Body of pancreas (tissue), 4 donors: ENCODE measurements around the gene FBXW8. TPM values are rescaled to one million over a fixed set of nuclear protein-coding genes. Genes with fewer than 3 reads are reported as not detected.

Experiments used
- ATAC-seq: fragments of 150-250 bp; one replicate; pipeline ENCODE4 v1.9.1; 2016
- DNase-seq, 4 donors: peaks; one replicate each; pipeline ENCODE4 v3.0.0-alpha.2; 2019
- H3K27ac ChIP-seq, 4 donors: fragments of 200-600 bp; sonication (generic); 1 replicate in 3 of 4; 2 replicates in 1 of 4; pipeline versions ENCODE4 v1.5.1 to v1.6.1; 2016 to 2019; ENCODE audit warnings: mild to moderate bottlenecking in 1 of 4, mixed read lengths in 1 of 4, moderate library complexity in 1 of 4
- H3K27me3 ChIP-seq, 2 donors: fragments of 200-600 bp; sonication (generic); one replicate each; pipeline ENCODE4 v1.6.0; 2016; ENCODE audit warnings: mild to moderate bottlenecking in 1 of 2
- H3K36me3 ChIP-seq, 2 donors: fragments of 200-600 bp; sonication (generic); replicated peaks in 1 of 2; 2 replicates each; pipeline ENCODE4 v1.5.1; 2016; ENCODE audit warnings: low read depth in 2 of 2; ENCODE audit not compliant: insufficient read depth in 1 of 2
- H3K4me1 ChIP-seq: fragments of 200-600 bp; sonication (generic); one replicate; pipeline ENCODE4 v1.6.0; 2016
- H3K4me3 ChIP-seq, 2 donors: fragments of 200-600 bp; sonication (generic); 1 replicate in 1 of 2; 2 replicates in 1 of 2; pipeline ENCODE4 v1.5.1; 2016 to 2019
- H3K9me3 ChIP-seq, 3 donors: fragments of 200-600 bp; sonication (generic); 1 replicate in 2 of 3; 2 replicates in 1 of 3; pipeline ENCODE4 v1.5.1; 2016
- CTCF ChIP-seq, 7 experiments: fragments of 450-650 bp in 4 of 7; fragments of 200-600 bp in 3 of 7; sonication (generic) in 3 of 7; IDR thresholded peaks; one replicate each; pipeline ENCODE4 v1.5.1; 2016 to 2019; ENCODE audit warnings: antibody characterized with exemption in 7 of 7
- POLR2A ChIP-seq, 3 donors: fragments of 450-650 bp; IDR thresholded peaks; one replicate each; pipeline ENCODE4 v1.6.1; 2016; ENCODE audit warnings: antibody characterized with exemption in 3 of 3, mild to moderate bottlenecking in 2 of 3
- WGBS, 2 donors: methylation state at CpG; one replicate each; pipeline ENCODE4 v1.1.5; 2017; 5-methylcytosine and 5-hydroxymethylcytosine counted together
- intact Hi-C: fragments of 100-400 bp; cut with DNase I; formaldehyde crosslinking; loops from one replicate; pipeline ENCODE4 v1.15.1; 2023
- total RNA-seq, 2 donors: library from RNA; depleted of rRNA; stranded (reverse); fragments of >200 nt; gene quantifications; one replicate each; pipeline ENCODE4 v1.1.0, GENCODE V29; 2016

The FBXW8 gene
- total RNA-seq, 2 donors from 2014 or later, result 12.7 to 35.3 TPM

GRCh38 chr12:117023998-117024960, 113.5 kb downstream of the FBXW8 start:
- ATAC-seq (no peak), DNase-seq (no peak)
- H3K4me1 ChIP-seq, result peaks cover 28% of the 10 kb centered on the region
- WGBS, 2 donors, result 86 to 87% methylated on average over 24 of the region's 24 CpGs
- no peaks in the 10 kb centered on the region for H3K27me3 ChIP-seq
- H3K9me3 ChIP-seq, result no peaks in the 10 kb centered on the region
- H3K36me3 ChIP-seq, result peaks cover 0 to 12% of the 10 kb centered on the region in 2 donors
- no peak overlapping the region for H3K4me3 ChIP-seq
- no peak overlapping the region for H3K27ac ChIP-seq
- TF ChIP-seq POLR2A (IDR thresholded peaks at IDR 0.05) (no peak), CTCF (IDR thresholded peaks at IDR 0.05) (no peak)
- intact Hi-C loops, result no loop called here

- no peaks in the 10 kb centered on the region for H3K27me3 ChIP-seq
- H3K27ac ChIP-seq, result peak overlapping the region in 3 of 4 donors; percentile 13 to 58 (median 44)
- intact Hi-C loops, result loop anchor here (5.0 kb wide), 1 partner anchor 92 kb away; no protein-coding TSS in a partner anchor
- WGBS, 2 donors, result 40 to 75% methylated on average over 2 to 10 of the region's 10 CpGs
- DNase-seq (no peak), ATAC-seq (no peak)
- H3K4me3 ChIP-seq, result no peak overlapping the region
- peaks cover 0 to 12% of the 10 kb centered on the region in 2 donors for H3K36me3 ChIP-seq
- H3K4me1 ChIP-seq, result peaks cover 32% of the 10 kb centered on the region
- no peak for TF ChIP-seq POLR2A (IDR thresholded peaks at IDR 0.05)
- no peak for TF ChIP-seq CTCF (IDR thresholded peaks at IDR 0.05)
- no peaks in the 10 kb centered on the region for H3K9me3 ChIP-seq
These were observed 114.3 kb downstream of the FBXW8 start for GRCh38 chr12:117024961-117025480.

DNA sequence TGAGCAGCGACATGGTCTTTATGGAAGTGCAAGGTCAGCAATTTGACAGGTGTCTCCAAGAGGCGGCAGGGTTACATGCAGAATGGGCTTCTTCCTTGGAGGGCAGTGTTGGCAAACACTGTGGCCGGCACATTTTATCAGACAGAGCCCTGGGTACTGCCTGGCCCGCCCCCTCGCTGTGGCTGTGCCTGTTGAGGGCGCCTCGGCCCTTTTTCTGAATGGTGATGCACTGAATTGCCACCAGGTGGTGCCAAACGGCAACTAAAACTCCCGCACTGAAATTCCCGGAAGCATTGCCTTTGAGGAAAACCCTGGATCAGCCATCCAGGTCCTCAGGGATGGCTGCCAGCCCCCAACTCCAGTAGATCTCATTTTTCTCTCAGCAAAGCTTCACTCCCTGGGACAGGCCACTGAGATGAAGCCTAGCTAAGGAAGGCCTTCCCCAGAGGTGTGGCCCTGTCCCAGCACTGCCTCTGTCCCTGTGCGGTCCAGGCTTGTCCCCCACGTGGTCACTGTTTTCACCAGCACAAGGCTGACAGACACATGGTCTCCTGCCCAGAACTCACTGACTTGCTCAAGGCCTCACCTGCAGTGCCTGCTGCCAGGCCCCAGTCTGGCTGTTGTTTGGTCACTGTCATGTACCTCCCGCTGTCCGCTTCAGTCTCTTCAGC, 114.9 kb downstream of the FBXW8 start:
- ATAC-seq (peak; percentile 92), DNase-seq (peak; percentile 80 to 92 (median 89))
- H3K27me3 ChIP-seq, result no peaks in the 10 kb centered on the region
- intact Hi-C loops, result loop anchor here (5.0 kb wide), 1 partner anchor 92 kb away; no protein-coding TSS in a partner anchor
- TF ChIP-seq CTCF (IDR thresholded peaks at IDR 0.05) (peak; percentile 73 to 98 (median 97)), POLR2A (IDR thresholded peaks at IDR 0.05) (no peak)
- no peak overlapping the region for H3K4me3 ChIP-seq
- peak overlapping the region in 3 of 4 donors; percentile 13 to 58 (median 44) for H3K27ac ChIP-seq
- WGBS, 2 donors, result 4 to 13% methylated on average over 11 to 14 of the region's 14 CpGs
- H3K4me1 ChIP-seq, result peaks cover 37% of the 10 kb centered on the region
- H3K9me3 ChIP-seq, result no peaks in the 10 kb centered on the region
- H3K36me3 ChIP-seq, result peaks cover 0 to 12% of the 10 kb centered on the region in 2 donors

- Histone ChIP-seq H3K4me3 (no peak overlapping the region), H3K27me3 (no peaks in the 10 kb centered on the region), H3K9me3 (no peaks in the 10 kb centered on the region), H3K36me3 (peaks cover 0 to 12% of the 10 kb centered on the region in 2 donors), H3K27ac (peak overlapping the region in 3 of 4 donors; percentile 13 to 58 (median 44)), H3K4me1 (peaks cover 45% of the 10 kb centered on the region)
- WGBS, 2 donors, result 57 to 59% methylated on average over 4 of the region's 4 CpGs
- intact Hi-C loops, result loop anchor here (5.0 kb wide), 1 partner anchor 91 kb away; no protein-coding TSS in a partner anchor
- DNase-seq (no peak), ATAC-seq (no peak)
- TF ChIP-seq POLR2A (IDR thresholded peaks at IDR 0.05) (no peak), CTCF (IDR thresholded peaks at IDR 0.05) (no peak)
These were observed 115.6 kb downstream of the FBXW8 start for GRCh38 chr12:117026343-117026742.
